Tibial nerve (tissue), 4 donors: ENCODE results near the gene CFAP69. TPM values are rescaled to one million over a fixed set of nuclear protein-coding genes. Genes with fewer than 3 reads are reported as not detected.
"Not testable (repeated sequence)": the region's sequence is repeated elsewhere in the genome, so short reads cannot be mapped to it uniquely, and the experiment has no call there.

ENCODE experiments used
- DNase-seq, 2 donors: peaks; one replicate each; pipeline ENCODE4 v3.0.0-alpha.2; 2019; ENCODE audit warnings: low spot score in 2 of 2
- H3K27ac ChIP-seq, 4 donors: fragments of 200-600 bp; sonication (generic) in 3 of 4; one replicate each; pipeline ENCODE4 v1.5.1; 2017 to 2019; ENCODE audit warnings: mild to moderate bottlenecking in 1 of 4
- H3K27me3 ChIP-seq, 2 donors: fragments of 200-600 bp; sonication (generic) in 1 of 2; one replicate each; pipeline versions ENCODE4 v1.5.1 to v1.6.0; 2017 to 2019
- H3K36me3 ChIP-seq, 3 donors: fragments of 200-600 bp; sonication (generic); one replicate each; pipeline ENCODE4 v1.5.1; 2018 to 2019
- H3K4me1 ChIP-seq, 4 donors: fragments of 200-600 bp; sonication (generic) in 3 of 4; one replicate each; pipeline ENCODE4 v1.5.1; 2017 to 2019
- H3K4me3 ChIP-seq, 4 donors: fragments of 200-600 bp; sonication (generic) in 3 of 4; one replicate each; pipeline ENCODE4 v1.5.1; 2017 to 2019; ENCODE audit warnings: mild to moderate bottlenecking in 1 of 4, moderate library complexity in 1 of 4
- H3K9me3 ChIP-seq, 4 donors: fragments of 200-600 bp; sonication (generic) in 3 of 4; one replicate each; pipeline ENCODE4 v1.5.1; 2017 to 2019
- EP300 ChIP-seq, 2 donors: sonication (generic); formaldehyde crosslinking; IDR thresholded peaks; one replicate each; pipeline ENCODE4 v1.6.1; 2017; ENCODE audit warnings: antibody characterized with exemption in 2 of 2, mild to moderate bottlenecking in 1 of 2
- POLR2A ChIP-seq, 2 donors: fragments of 450-650 bp; IDR thresholded peaks; one replicate each; pipeline ENCODE4 v1.6.1; 2017; ENCODE audit warnings: antibody characterized with exemption in 2 of 2, mild to moderate bottlenecking in 2 of 2, moderate library complexity in 2 of 2
- WGBS, 2 donors: methylation state at CpG; one replicate each; pipeline ENCODE4 v1.1.5; 2018; 5-methylcytosine and 5-hydroxymethylcytosine counted together
- total RNA-seq, 4 donors: library from RNA; depleted of rRNA; stranded (reverse); fragments of >200 nt; gene quantifications; one replicate each; pipeline ENCODE4 v1.1.0, GENCODE V29; 2016
- TF ChIP-seq, protein P1 (sequence below), 5 experiments: fragments of 200-600 bp in 3 of 5; fragments of 450-650 bp in 2 of 5; sonication (generic) in 3 of 5; IDR thresholded peaks; one replicate each; pipeline ENCODE4 v1.5.1; 2016 to 2019; ENCODE audit warnings: antibody characterized with exemption in 5 of 5, mild to moderate bottlenecking in 3 of 5, moderate library complexity in 2 of 5

Gene CFAP69
- total RNA-seq, 4 donors from 2014 or later, result 18.9 to 51.1 (median 22.0) TPM

DNA sequence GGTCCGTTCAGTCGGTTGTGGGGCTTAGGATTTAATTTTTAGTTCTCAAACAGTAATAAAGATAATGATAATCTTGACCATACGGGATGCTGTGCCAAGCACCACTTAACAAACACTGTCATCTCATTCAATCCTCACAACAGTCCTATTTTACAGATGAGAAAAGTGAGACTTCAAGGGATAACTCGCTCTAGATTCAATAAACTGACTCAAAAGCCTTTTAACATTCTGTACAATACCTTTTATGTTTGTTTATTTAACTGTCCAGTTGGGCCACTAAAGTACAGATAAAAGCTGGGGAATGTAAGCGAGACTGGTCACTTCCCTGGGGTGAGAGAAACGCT, 437 bp upstream of the CFAP69 start:
- Histone ChIP-seq H3K27ac (peak overlapping the region in 1 of 4 donors; percentile 89), H3K4me3 (peak overlapping the region; percentile 77 to 97 (median 85)), H3K4me1 (peaks cover 0 to 15% (median 5%) of the 10 kb centered on the region in 4 donors), H3K9me3 (no peaks in the 10 kb centered on the region), H3K36me3 (no peaks in the 10 kb centered on the region), H3K27me3 (no peaks in the 10 kb centered on the region)
- TF ChIP-seq, protein P1, sequence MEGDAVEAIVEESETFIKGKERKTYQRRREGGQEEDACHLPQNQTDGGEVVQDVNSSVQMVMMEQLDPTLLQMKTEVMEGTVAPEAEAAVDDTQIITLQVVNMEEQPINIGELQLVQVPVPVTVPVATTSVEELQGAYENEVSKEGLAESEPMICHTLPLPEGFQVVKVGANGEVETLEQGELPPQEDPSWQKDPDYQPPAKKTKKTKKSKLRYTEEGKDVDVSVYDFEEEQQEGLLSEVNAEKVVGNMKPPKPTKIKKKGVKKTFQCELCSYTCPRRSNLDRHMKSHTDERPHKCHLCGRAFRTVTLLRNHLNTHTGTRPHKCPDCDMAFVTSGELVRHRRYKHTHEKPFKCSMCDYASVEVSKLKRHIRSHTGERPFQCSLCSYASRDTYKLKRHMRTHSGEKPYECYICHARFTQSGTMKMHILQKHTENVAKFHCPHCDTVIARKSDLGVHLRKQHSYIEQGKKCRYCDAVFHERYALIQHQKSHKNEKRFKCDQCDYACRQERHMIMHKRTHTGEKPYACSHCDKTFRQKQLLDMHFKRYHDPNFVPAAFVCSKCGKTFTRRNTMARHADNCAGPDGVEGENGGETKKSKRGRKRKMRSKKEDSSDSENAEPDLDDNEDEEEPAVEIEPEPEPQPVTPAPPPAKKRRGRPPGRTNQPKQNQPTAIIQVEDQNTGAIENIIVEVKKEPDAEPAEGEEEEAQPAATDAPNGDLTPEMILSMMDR (IDR thresholded peaks at IDR 0.05), result no peak
- TF ChIP-seq POLR2A (IDR thresholded peaks at IDR 0.05), result no peak
- TF ChIP-seq EP300 (IDR thresholded peaks at IDR 0.05), result no peak
- DNase-seq, result no peak
- 9 to 15% methylated on average over 6 of the region's 6 CpGs for WGBS, 2 donors

DNA sequence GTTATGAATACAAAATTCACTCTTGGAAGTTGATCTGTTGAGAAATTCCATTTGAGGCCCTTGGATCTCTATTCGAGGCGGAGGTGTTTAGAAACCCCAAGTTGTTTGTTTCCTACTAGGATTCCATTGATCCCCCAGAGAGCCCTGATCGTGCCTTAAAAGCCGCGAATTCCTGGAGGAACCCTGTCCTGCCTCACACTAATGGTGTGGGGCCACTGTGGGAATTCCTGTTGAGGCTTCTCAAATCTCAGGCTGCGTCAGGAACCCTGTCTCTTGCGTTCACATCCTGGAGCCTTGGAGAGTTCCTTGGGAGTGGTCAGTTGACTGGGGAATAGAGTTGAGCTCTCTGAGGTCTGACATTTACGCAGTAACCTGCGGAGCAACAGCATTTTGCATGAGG, 1.2 kb downstream of the CFAP69 start:
- H3K27ac ChIP-seq, result peak overlapping the region in 2 of 4 donors; percentile 64 to 89
- no peaks in the 10 kb centered on the region for H3K36me3 ChIP-seq
- WGBS, 2 donors, result 29 to 30% methylated on average over 8 to 9 of the region's 9 CpGs
- H3K9me3 ChIP-seq, result no peaks in the 10 kb centered on the region
- TF ChIP-seq, protein P1 (IDR thresholded peaks at IDR 0.05), result no peak
- TF ChIP-seq POLR2A (IDR thresholded peaks at IDR 0.05), result no peak
- TF ChIP-seq EP300 (IDR thresholded peaks at IDR 0.05), result peak in 1 of 2 donors; percentile 37
- H3K27me3 ChIP-seq, result no peaks in the 10 kb centered on the region
- DNase-seq, result peak in 1 of 2 donors; percentile 16
- peak overlapping the region in 1 of 4 donors; percentile 90 for H3K4me3 ChIP-seq
- peaks cover 0 to 15% (median 5%) of the 10 kb centered on the region in 4 donors for H3K4me1 ChIP-seq

DNA sequence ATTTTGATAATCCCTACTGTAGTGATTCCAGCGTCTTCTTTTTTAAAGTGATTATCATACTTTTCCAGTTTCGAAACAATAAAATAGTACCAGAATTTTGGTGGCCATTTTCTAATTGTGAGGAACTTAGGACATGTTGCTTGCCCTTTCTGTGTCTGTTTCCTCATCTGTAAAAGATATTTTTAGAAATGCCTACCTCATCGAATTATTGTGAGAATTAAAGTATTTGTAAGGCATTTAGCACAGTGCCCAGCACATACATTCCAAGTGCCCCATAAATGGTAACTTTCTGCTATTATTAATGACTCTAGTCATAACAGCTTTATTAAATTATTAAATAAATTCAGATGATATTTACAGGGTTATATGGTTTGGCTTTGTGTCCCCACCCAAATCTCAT, 3.7 kb downstream of the CFAP69 start:
- no peaks in the 10 kb centered on the region for H3K27me3 ChIP-seq
- TF ChIP-seq POLR2A (IDR thresholded peaks at IDR 0.05) (no peak), EP300 (IDR thresholded peaks at IDR 0.05) (no peak)
- TF ChIP-seq, protein P1 (IDR thresholded peaks at IDR 0.05), result no peak
- H3K9me3 ChIP-seq, result no peaks in the 10 kb centered on the region
- 90 to 93% methylated on average over 3 of the region's 3 CpGs for WGBS, 2 donors
- no peaks in the 10 kb centered on the region for H3K36me3 ChIP-seq
- DNase-seq, result no peak
- peaks cover 0 to 15% (median 5%) of the 10 kb centered on the region in 4 donors for H3K4me1 ChIP-seq
- no peak overlapping the region for H3K4me3 ChIP-seq
- H3K27ac ChIP-seq, result no peak overlapping the region

DNA sequence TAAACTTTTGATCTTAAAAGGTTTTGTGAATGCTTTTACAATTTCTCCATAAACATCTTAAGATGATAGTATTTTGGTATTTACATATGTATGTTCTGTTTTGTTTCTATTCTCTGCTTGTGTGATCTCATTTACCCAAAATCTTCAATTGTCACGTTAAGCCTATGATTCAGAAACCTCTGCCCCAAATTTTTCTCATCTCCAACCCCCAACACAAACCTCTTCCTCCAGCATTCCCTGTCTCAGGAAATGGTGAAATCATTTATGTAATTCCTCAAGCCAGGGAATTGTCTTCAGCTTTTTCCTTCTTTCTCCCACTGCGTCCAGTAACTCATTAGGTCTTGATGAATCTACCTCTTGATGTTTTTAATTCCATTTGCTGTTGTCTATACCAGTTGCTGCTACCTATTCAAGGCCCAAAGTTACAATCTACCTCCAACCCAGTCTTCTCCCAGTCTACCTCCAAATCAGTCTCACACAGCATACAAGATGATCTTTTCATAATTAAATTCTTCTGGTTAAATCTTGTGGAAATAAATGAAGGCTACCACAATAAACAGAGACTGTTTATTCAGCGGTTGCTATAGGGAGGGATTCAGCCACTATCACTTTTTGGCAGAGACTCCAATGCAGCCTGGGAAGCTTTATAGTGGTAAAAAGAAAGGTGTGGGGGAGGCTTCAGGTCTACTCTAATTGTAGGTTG, 5.8 kb downstream of the CFAP69 start:
- Histone ChIP-seq H3K27me3 (no peaks in the 10 kb centered on the region), H3K36me3 (no peaks in the 10 kb centered on the region), H3K27ac (peak overlapping the region in 2 of 4 donors; percentile 20 to 23), H3K4me1 (peaks cover 0 to 5% (median 2%) of the 10 kb centered on the region in 4 donors), H3K9me3 (no peaks in the 10 kb centered on the region), H3K4me3 (no peak overlapping the region)
- WGBS, 2 donors, result 53 to 70% methylated on average over 3 of the region's 3 CpGs
- DNase-seq, result no peak
- TF ChIP-seq EP300 (IDR thresholded peaks at IDR 0.05), result peak in 1 of 2 donors; percentile 9
- TF ChIP-seq, protein P1 (IDR thresholded peaks at IDR 0.05), result no peak

DNA sequence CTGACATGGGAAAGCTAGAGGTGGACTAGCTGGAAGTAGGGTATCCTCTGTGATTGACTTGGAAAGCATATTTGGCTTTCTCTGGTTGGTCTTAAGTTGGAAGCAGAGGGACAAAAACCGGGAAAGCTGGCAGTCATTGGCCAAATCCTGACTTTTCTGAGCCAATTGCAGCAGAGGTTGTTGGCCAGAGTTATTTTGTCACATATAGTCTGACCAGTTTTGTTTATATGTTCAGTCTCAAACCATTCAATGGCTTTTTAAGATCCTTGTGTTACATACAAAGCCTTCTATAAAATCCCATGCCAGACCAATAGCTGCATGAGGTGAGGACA, 6.3 kb downstream of the CFAP69 start:
- Histone ChIP-seq H3K27me3 (no peaks in the 10 kb centered on the region), H3K9me3 (no peaks in the 10 kb centered on the region), H3K27ac (peak overlapping the region in 1 of 4 donors; percentile 20), H3K4me1 (peaks cover 0 to 3% (median 0%) of the 10 kb centered on the region in 4 donors), H3K4me3 (no peak overlapping the region), H3K36me3 (no peaks in the 10 kb centered on the region)
- TF ChIP-seq POLR2A (IDR thresholded peaks at IDR 0.05), result no peak
- TF ChIP-seq, protein P1 (IDR thresholded peaks at IDR 0.05), result no peak
- no peak for TF ChIP-seq EP300 (IDR thresholded peaks at IDR 0.05)
- DNase-seq, result no peak
- WGBS, 2 donors, result 71 to 75% methylated on average over 1 of the region's 1 CpG

DNA sequence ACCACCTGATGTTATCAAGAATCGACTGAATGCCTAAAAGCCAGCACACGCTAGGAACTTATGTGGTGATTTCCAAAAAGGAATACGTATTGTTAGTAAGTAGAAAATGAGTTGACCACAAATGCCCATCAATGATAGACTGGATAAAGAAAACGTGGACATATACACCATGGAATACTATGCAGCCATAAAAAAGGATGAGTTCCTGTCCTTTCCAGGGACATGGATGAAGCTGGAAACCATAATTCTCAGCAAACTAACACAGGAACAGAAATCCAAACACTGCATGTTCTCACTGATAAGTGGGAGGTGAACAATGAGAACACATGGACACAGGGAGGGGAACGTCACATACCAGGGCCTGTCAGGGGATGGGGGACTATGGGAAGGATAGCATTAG, 11.0 kb downstream of the CFAP69 start:
- DNase-seq, H3K4me1 ChIP-seq, H3K4me3 ChIP-seq, H3K36me3 ChIP-seq, H3K9me3 ChIP-seq, H3K27ac ChIP-seq, H3K27me3 ChIP-seq: not testable (repeated sequence)
- WGBS, 2 donors, result 93 to 96% methylated on average over 5 of the region's 5 CpGs
